PC-3 (cell line): Measurements from ENCODE around the gene LEP. TPM values are rescaled to one million over a fixed set of nuclear protein-coding genes. Genes with fewer than 3 reads are reported as not detected.

Source experiments
- ATAC-seq: fragments of 200-7000 bp; cut with Tn5 transposase; 2 replicates; pipeline ENCODE4 v1.9.1; 2020; ENCODE audit warnings: mild to moderate bottlenecking, moderate library complexity
- BruUV-seq: library from RNA; stranded (reverse); fragments of 400-500 nt; replicated peaks from 2 replicates; lab custom pipeline; 2021; lab: Mats Ljungman, UMichigan
- CTCF ChIA-PET: fragments of 300-600 bp; sonication (Branson Sonifier 250); formaldehyde crosslinking; loops from one replicate; lab custom pipeline; 2022; ENCODE audit warnings: antibody characterized with exemption; lab: Charles Lee
- POLR2A ChIA-PET: fragments of 300-600 bp; sonication (Branson Sonifier 250); formaldehyde crosslinking; loops from one replicate; lab custom pipeline; 2022; ENCODE audit warnings: antibody characterized with exemption; ENCODE audit not compliant: unreplicated experiment; lab: Charles Lee
- DNase-seq: peaks from one replicate; pipeline ENCODE4 v3.0.0-alpha.2; 2015
- H2AFZ ChIP-seq: fragments of 300-600 bp; sonication (generic); 2 replicates; pipeline ENCODE4 v1.6.0; 2016; ENCODE audit warnings: antibody characterized with exemption, low read length
- H3F3A ChIP-seq: fragments of 300-600 bp; sonication (generic); one replicate; pipeline ENCODE4 v1.6.0; 2017; ENCODE audit warnings: antibody characterized with exemption, low read length, control low read depth, mild to moderate bottlenecking; ENCODE audit not compliant: unreplicated experiment
- H3K27ac ChIP-seq: fragments of 300-600 bp; sonication (generic); 2 replicates; pipeline ENCODE4 v1.5.1; 2016; ENCODE audit warnings: mild to moderate bottlenecking, low read length
- H3K27me3 ChIP-seq: fragments of 300-600 bp; sonication (generic); 2 replicates; pipeline ENCODE4 v1.6.1; 2016; ENCODE audit warnings: low read length, mixed read lengths
- H3K36me3 ChIP-seq: fragments of 300-600 bp; sonication (generic); 2 replicates; pipeline ENCODE4 v1.6.1; 2016; ENCODE audit warnings: low read depth, mixed run types, low read length, mixed read lengths
- H3K4me1 ChIP-seq: fragments of 300-600 bp; sonication (generic); 2 replicates; pipeline ENCODE4 v1.5.1; 2016; ENCODE audit warnings: low read length; ENCODE audit not compliant: insufficient read depth
- H3K4me2 ChIP-seq: fragments of 300-600 bp; sonication (generic); 2 replicates; pipeline ENCODE4 v1.6.0; 2016; ENCODE audit warnings: low read length
- H3K4me3 ChIP-seq: fragments of 300-600 bp; sonication (generic); 2 replicates; pipeline ENCODE4 v1.5.1; 2016; ENCODE audit warnings: mild to moderate bottlenecking, low read length, mixed read lengths
- H3K79me2 ChIP-seq: fragments of 300-600 bp; sonication (generic); 2 replicates; pipeline ENCODE4 v1.6.1; 2017; ENCODE audit warnings: low read length, mixed read lengths
- H3K9ac ChIP-seq: fragments of 300-600 bp; sonication (generic); 2 replicates; pipeline ENCODE4 v1.6.0; 2016; ENCODE audit warnings: mild to moderate bottlenecking, low read length
- H3K9me2 ChIP-seq: fragments of 300-600 bp; sonication (generic); replicated peaks from 2 replicates; pipeline ENCODE4 v1.6.1; 2016; ENCODE audit warnings: mixed run types, low read length, mixed read lengths
- H3K9me3 ChIP-seq: fragments of 300-600 bp; sonication (generic); 2 replicates; pipeline ENCODE4 v1.6.1; 2016; ENCODE audit warnings: low read length, mixed read lengths
- H4K20me1 ChIP-seq: fragments of 300-600 bp; sonication (generic); 2 replicates; pipeline ENCODE4 v1.6.1; 2016; ENCODE audit warnings: low read length, mixed read lengths
- CTCF ChIP-seq: fragments of 300-600 bp; sonication (generic); conservative IDR thresholded peaks from 2 replicates; pipeline ENCODE4 v1.5.1; 2017; ENCODE audit warnings: antibody characterized with exemption, low read depth, mild to moderate bottlenecking, low read length
- EZH2 ChIP-seq: fragments of 300-600 bp; sonication (generic); IDR thresholded peaks from one replicate; pipeline ENCODE4 v1.6.1; 2017; ENCODE audit warnings: antibody characterized with exemption, mild to moderate bottlenecking, low read length; ENCODE audit not compliant: unreplicated experiment
- EZH2phosphoT487 ChIP-seq: fragments of 300-600 bp; sonication (generic); IDR thresholded peaks from 2 replicates; pipeline ENCODE4 v1.6.1; 2018; ENCODE audit warnings: mild to moderate bottlenecking, antibody characterized with exemption, low read length, borderline replicate concordance
- intact Hi-C: fragments of 100-400 bp; cut with micrococcal nuclease; formaldehyde crosslinking; loops from 2 replicates; pipeline ENCODE4 v1.9.0; 2023
- total RNA-seq: library from RNA; depleted of rRNA; stranded (reverse); fragments of >200 nt; gene quantifications from 2 replicates; pipeline ENCODE4 v1.2.3, GENCODE V29; 2014

The LEP gene
- total RNA-seq, 1 experiment from 2014 or later: not detected

- H3K4me2 ChIP-seq: no peak overlapping the region
- H3K9me2 ChIP-seq: no peaks in the 10 kb centered on the region
- H2AFZ ChIP-seq: no peak overlapping the region
- no peak overlapping the region for H3K27ac ChIP-seq
- TF ChIP-seq EZH2 (no peak), CTCF (no peak), EZH2phosphoT487 (no peak)
- H3K9me3 ChIP-seq: no peaks in the 10 kb centered on the region
- no peaks in the 10 kb centered on the region for H3K79me2 ChIP-seq
- no peak for DNase-seq
- H3K27me3 ChIP-seq: no peaks in the 10 kb centered on the region
- CTCF ChIA-PET: no interaction called here
- H3F3A ChIP-seq: no peaks in the 10 kb centered on the region
- intact Hi-C loops: no loop called here
- H4K20me1 ChIP-seq: no peaks in the 10 kb centered on the region
- H3K36me3 ChIP-seq: no peaks in the 10 kb centered on the region
- POLR2A ChIA-PET: no interaction called here
- no peak for ATAC-seq
- peaks cover 4% of the 10 kb centered on the region for H3K4me1 ChIP-seq
- H3K4me3 ChIP-seq: no peak overlapping the region
- no TSS peak for BruUV-seq
- H3K9ac ChIP-seq: no peak overlapping the region
These were observed 24.3 kb downstream of the LEP start for GRCh38 chr7:128265156-128265905.

DNA sequence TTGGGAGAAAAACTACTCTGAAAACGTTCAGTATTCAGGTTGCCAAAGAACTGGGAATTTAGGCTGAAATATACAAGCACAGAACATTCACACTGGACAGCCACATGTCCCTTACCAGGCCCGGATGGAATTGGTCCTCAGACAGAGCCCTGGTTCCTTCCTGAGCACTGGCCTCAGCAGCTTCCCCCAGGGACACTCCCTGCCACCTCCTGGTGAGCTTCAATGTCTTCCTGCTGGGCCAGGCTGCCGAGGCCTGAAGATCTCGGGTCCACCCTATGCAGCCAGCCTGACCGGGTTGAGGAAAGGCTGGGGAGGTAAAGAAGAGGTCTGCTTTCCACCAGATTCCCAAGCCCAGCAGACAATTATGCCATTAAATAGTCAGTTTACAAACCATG lies 24.8 kb downstream of the LEP start:
- H3K36me3 ChIP-seq: no peaks in the 10 kb centered on the region
- BruUV-seq: no TSS peak
- intact Hi-C loops: no loop called here
- H4K20me1 ChIP-seq: no peaks in the 10 kb centered on the region
- DNase-seq (no peak), ATAC-seq (peak; percentile 40; the same call in 1 of the 2 replicates)
- H3K27me3 ChIP-seq: no peaks in the 10 kb centered on the region
- no peak overlapping the region for H2AFZ ChIP-seq
- H3K79me2 ChIP-seq: no peaks in the 10 kb centered on the region
- no peaks in the 10 kb centered on the region for H3K9me2 ChIP-seq
- H3K4me3 ChIP-seq: no peak overlapping the region
- H3K4me2 ChIP-seq: no peak overlapping the region
- no peaks in the 10 kb centered on the region for H3K4me1 ChIP-seq
- H3K9ac ChIP-seq: no peak overlapping the region
- no peak overlapping the region for H3K27ac ChIP-seq
- H3K9me3 ChIP-seq: no peaks in the 10 kb centered on the region
- ChIA-PET POLR2A (no interaction called here), CTCF (no interaction called here)
- H3F3A ChIP-seq: no peaks in the 10 kb centered on the region
- TF ChIP-seq EZH2: no peak
- TF ChIP-seq CTCF: no peak
- TF ChIP-seq EZH2phosphoT487: no peak

GRCh38 chr7:128266529-128266882 lies 25.4 kb downstream of the LEP start:
- Histone ChIP-seq H3K79me2 (no peaks in the 10 kb centered on the region), H3K4me2 (no peak overlapping the region), H3K36me3 (no peaks in the 10 kb centered on the region), H3K9ac (no peak overlapping the region), H3K4me1 (no peaks in the 10 kb centered on the region), H3K9me2 (no peaks in the 10 kb centered on the region), H3F3A (no peaks in the 10 kb centered on the region), H2AFZ (no peak overlapping the region), H3K27me3 (no peaks in the 10 kb centered on the region), H3K27ac (no peak overlapping the region), H4K20me1 (no peaks in the 10 kb centered on the region), H3K9me3 (no peaks in the 10 kb centered on the region), H3K4me3 (no peak overlapping the region)
- no peak for DNase-seq
- intact Hi-C loops: no loop called here
- ATAC-seq: no peak
- no TSS peak for BruUV-seq
- CTCF ChIA-PET: interaction anchor here (0.6 kb wide), 1 partner anchor 10 kb away, joined by 3 read pairs; no protein-coding TSS in a partner anchor
- TF ChIP-seq EZH2phosphoT487 (no peak), CTCF (no peak), EZH2 (no peak)
- POLR2A ChIA-PET: interaction anchor here (0.6 kb wide), 1 partner anchor 8 kb away, joined by 4 read pairs; no protein-coding TSS in a partner anchor
